ENCODE measurements around the gene FMOD. TPM values are rescaled to one million over a fixed set of nuclear protein-coding genes. Genes with fewer than 3 reads are reported as not detected.

FMOD gene
- total RNA-seq, 1 donor, result 6.6 TPM

DNA sequence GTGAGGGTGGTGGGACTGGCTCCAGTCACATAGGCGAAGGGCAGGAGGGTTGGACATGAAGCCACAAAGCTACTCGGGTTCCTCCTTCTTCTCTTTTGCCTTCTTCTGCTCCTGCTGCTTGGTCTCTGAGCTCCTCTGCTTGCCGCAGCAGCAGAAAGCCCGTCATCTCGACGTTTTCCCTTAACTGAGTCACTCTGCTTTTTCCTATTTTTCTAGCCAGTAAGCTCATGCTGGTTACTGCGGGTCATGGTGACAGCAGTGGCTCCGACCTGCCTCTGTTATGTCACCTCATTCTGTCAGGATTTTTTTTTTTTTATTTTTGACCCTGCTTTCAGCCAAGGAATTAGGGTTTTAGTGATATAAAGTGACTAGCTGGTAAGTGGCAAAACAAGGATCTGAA lies 2.6 kb upstream of the FMOD start:
- H3K4me3 ChIP-seq (ENCODE audit: low read depth, low read length), result no peak overlapping the region
- TF ChIP-seq, protein P1, sequence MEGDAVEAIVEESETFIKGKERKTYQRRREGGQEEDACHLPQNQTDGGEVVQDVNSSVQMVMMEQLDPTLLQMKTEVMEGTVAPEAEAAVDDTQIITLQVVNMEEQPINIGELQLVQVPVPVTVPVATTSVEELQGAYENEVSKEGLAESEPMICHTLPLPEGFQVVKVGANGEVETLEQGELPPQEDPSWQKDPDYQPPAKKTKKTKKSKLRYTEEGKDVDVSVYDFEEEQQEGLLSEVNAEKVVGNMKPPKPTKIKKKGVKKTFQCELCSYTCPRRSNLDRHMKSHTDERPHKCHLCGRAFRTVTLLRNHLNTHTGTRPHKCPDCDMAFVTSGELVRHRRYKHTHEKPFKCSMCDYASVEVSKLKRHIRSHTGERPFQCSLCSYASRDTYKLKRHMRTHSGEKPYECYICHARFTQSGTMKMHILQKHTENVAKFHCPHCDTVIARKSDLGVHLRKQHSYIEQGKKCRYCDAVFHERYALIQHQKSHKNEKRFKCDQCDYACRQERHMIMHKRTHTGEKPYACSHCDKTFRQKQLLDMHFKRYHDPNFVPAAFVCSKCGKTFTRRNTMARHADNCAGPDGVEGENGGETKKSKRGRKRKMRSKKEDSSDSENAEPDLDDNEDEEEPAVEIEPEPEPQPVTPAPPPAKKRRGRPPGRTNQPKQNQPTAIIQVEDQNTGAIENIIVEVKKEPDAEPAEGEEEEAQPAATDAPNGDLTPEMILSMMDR (IDR thresholded peaks at IDR 0.05; ENCODE audit: insufficient read depth, low read length), result no peak
- no peak for DNase-seq (ENCODE audit: low read depth)

- H3K4me3 ChIP-seq (ENCODE audit: low read depth, low read length), result no peak overlapping the region
- TF ChIP-seq, protein P1 (IDR thresholded peaks at IDR 0.05; ENCODE audit: insufficient read depth, low read length), result no peak
- DNase-seq (ENCODE audit: low read depth), result no peak
Measured at GRCh38 chr1:203349773-203350524, 973 bp downstream of the FMOD start.

DNA sequence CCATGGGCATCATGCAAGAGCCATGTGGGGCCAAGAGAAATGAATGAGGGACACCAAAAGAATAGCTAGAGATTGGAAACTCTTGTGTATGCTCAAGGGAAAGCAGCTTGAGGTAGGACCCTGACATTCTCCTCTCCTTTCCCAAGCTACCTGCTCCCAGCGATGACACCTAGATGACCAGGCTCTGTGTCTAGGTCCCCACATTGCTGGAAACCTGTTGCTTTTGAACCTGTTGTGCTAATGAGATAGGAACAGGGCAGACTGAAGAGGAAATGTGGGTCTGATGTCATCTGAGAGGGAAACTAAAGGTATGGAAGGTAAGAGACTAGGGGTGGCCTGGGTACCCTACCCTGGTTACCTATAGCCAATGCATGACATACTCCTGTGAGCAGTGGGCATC lies 1.8 kb downstream of the FMOD start:
- H3K4me3 ChIP-seq (ENCODE audit: low read depth, low read length), result no peak overlapping the region
- TF ChIP-seq, protein P1 (IDR thresholded peaks at IDR 0.05; ENCODE audit: insufficient read depth, low read length), result no peak
- no peak for DNase-seq (ENCODE audit: low read depth)

GRCh38 chr1:203346769-203347102 lies 4.2 kb downstream of the FMOD start:
- H3K4me3 ChIP-seq (ENCODE audit: low read depth, low read length), result no peak overlapping the region
- no peak for DNase-seq (ENCODE audit: low read depth)
- TF ChIP-seq, protein P1 (IDR thresholded peaks at IDR 0.05; ENCODE audit: insufficient read depth, low read length), result no peak

- TF ChIP-seq, protein P1 (IDR thresholded peaks at IDR 0.05; ENCODE audit: insufficient read depth, low read length), result peak; percentile 10
- H3K4me3 ChIP-seq (ENCODE audit: low read depth, low read length), result no peak overlapping the region
- no peak for DNase-seq (ENCODE audit: low read depth)
Measured at GRCh38 chr1:203346060-203346768, 4.7 kb downstream of the FMOD start.

DNA sequence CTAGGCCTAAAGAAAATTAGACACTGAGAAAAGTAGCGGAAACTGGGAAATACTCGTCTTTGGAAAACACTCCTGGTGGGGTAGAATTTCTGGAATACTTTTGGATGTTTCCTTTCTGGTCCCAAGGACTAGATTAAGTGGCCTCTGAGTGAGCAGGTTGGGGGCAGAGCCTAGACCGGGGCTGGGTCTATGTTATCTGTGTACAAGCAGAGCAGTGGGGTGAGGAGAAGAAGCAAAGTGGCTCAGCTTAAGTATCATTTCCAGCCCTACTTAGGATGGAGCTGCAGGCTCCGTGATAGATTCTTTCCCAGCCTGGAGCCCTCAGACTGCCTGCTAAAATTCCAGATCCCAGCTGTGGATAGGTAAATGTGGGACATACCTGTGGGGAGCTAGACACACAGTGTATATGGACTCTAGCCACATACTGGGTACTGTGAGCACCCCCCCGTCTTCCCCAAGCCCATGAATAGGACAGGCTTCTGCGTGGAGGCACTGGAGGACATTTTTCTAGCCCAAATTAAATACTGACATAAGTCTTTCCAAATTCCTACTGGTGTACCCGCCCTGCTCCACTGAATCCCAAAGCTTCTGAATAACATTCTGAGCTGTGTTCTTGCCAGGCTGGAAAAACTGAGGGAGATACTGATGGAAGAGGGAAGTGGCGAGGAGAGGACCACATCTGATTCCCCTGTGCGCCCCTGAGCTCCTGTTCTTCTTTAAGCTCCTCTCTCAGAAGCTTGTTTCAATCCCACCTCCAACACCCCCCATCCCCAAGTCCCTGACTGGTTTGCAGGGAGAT lies 6.8 kb downstream of the FMOD start:
- H3K4me3 ChIP-seq (ENCODE audit: low read depth, low read length), result no peak overlapping the region
- TF ChIP-seq, protein P1 (IDR thresholded peaks at IDR 0.05; ENCODE audit: insufficient read depth, low read length), result no peak
- DNase-seq (ENCODE audit: low read depth), result no peak
